ENCODE data around the gene ISG15.

ISG15 gene

GRCh38 chr1:1013105-1013921 lies at the start of gene ISG15:
Gene ISG15 (plus strand): TSS chr1:1013497. CDS start chr1:1013574, 77 bp downstream.
- DNase-seq (ENCODE audit: low spot score), result peak; percentile 83

GRCh38 chr1:963746-964525 lies 49.4 kb upstream of the ISG15 start:
- no peak for DNase-seq (ENCODE audit: low spot score)

GRCh38 chr1:964691-965525 lies 48.4 kb upstream of the ISG15 start:
- no peak for DNase-seq (ENCODE audit: low spot score)

- no peak for DNase-seq (ENCODE audit: low spot score)
Measured at GRCh38 chr1:965526-966134, 47.7 kb upstream of the ISG15 start.

GRCh38 chr1:966135-966703 lies 47.1 kb upstream of the ISG15 start, which contains the start of gene PLEKHN1:
Gene PLEKHN1 (plus strand): TSS chr1:966482. CDS start chr1:966532, 50 bp downstream.
- DNase-seq (ENCODE audit: low spot score), result no peak

- DNase-seq (ENCODE audit: low spot score), result no peak
Measured at GRCh38 chr1:966704-967300, 46.5 kb upstream of the ISG15 start.

- no peak for DNase-seq (ENCODE audit: low spot score)
Measured at GRCh38 chr1:967466-968343, 45.6 kb upstream of the ISG15 start.

- no peak for DNase-seq (ENCODE audit: low spot score)
Measured at GRCh38 chr1:969260-969855, 43.9 kb upstream of the ISG15 start.

GRCh38 chr1:970242-970972 lies 42.9 kb upstream of the ISG15 start:
- no peak for DNase-seq (ENCODE audit: low spot score)

GRCh38 chr1:970973-971730 lies 42.1 kb upstream of the ISG15 start:
- no peak for DNase-seq (ENCODE audit: low spot score)

- DNase-seq (ENCODE audit: low spot score), result no peak
Measured at GRCh38 chr1:971751-972506, 41.4 kb upstream of the ISG15 start.

GRCh38 chr1:972726-973458 lies 40.4 kb upstream of the ISG15 start:
- DNase-seq (ENCODE audit: low spot score), result no peak

- no peak for DNase-seq (ENCODE audit: low spot score)
Measured at GRCh38 chr1:973459-974292, 39.6 kb upstream of the ISG15 start.

- DNase-seq (ENCODE audit: low spot score), result no peak
Measured at GRCh38 chr1:974293-974640, 39.0 kb upstream of the ISG15 start.

- no peak for DNase-seq (ENCODE audit: low spot score)
Measured at GRCh38 chr1:974687-975328, 38.5 kb upstream of the ISG15 start.
